ENCODE measurements around the gene PHF24. TPM values are rescaled to one million over a fixed set of nuclear protein-coding genes. Genes with fewer than 3 reads are reported as not detected.

The PHF24 gene
- total and polyA plus RNA-seq, 2 of the 4 experiments (the other 2 are of a cell fraction): 0.02 TPM; not detected in 1

DNA sequence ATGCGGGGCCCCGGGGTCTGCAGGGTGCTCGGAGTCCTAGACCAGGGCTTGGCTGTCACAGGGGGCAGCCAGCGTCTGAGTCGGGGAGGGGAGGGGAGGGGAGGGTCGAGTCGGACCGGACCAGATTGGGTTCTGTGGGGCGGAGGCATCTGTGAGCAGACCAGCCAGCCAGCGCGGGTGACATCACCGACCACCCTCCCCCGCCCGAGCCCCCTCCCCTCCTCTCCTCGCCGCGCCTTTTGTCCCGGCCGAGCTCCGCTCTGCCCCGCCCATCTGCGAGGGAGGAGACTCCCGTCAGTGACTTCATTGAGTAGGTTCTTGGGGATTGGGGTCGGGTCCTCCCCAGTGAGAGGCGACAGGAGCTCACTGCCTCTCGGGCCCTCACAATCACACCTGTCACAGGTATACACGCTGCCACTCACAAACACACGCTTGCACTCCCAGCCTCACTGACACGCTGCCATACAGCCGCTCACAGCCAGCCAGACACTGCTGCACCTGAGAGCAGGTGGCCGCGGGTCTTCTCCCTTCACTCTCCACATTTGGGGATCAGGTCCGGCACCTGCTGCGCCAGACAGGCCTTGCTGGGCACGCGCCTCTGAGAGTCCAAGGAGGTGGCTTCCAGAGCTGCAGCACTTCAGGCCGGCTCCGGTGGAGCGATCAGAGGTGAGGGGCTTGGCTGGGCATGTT is 32.0 kb downstream of the PHF24 start:
- peak overlapping the region; percentile 49; the same call in 1 of the 2 replicates for H4K91ac ChIP-seq (ENCODE audit: insufficient read depth, low read depth, low read length)
- H3K36me3 ChIP-seq (ENCODE audit: control insufficient read depth, insufficient read depth, low read length): no peaks in the 10 kb centered on the region; the same call in 1 of the 2 replicates
- dilution Hi-C loops (cut with HindIII; ENCODE audit: low sequenced_read_pairs, unreplicated experiment) (no loop called here), in situ Hi-C loops (cut with MboI; ENCODE audit: low sequenced_read_pairs) (loop anchor here (5.0 kb wide), 1 partner anchor 83 kb away; no protein-coding TSS in a partner anchor), intact Hi-C loops (cut with micrococcal nuclease) (loop anchor here (2.0 to 5.0 kb wide), 2 partner anchors 83 to 487 kb away; partner anchors contain the start of gene VCP)
- no peak overlapping the region for H3K56ac ChIP-seq (ENCODE audit: extremely low read depth, insufficient read depth, low read length)
- H3K79me1 ChIP-seq (ENCODE audit: low read depth in 1 of 2, low read length in 2 of 2): peaks cover 7 to 47% of the 10 kb centered on the region in 2 experiments; a peak in 3 of 4 replicates
- ChIA-PET CTCF (interaction anchor here (0.7 kb wide), 1 partner anchor 411 kb away, joined by 3 read pairs; no protein-coding TSS in a partner anchor), POLR2A (ENCODE audit: unreplicated experiment) (interaction anchor here (0.5 to 0.7 kb wide), 3 partner anchors 11 to 1815 kb away, joined by 3 to 5 read pairs (median 4); no protein-coding TSS in a partner anchor)
- BruUV-seq (replicated peaks): no TSS peak
- peak overlapping the region; percentile 58 for H3K27ac ChIP-seq (ENCODE audit: insufficient read depth, low read length)
- WGBS, 2 experiments (ENCODE audit: extremely low coverage in 2 of 2, insufficient read length in 1 of 2): 17% methylated on average over 6 of the region's 39 CpGs; no CpG with 5 or more reads in 1 of the 2 experiments
- peak overlapping the region; percentile 71 for H3K4ac ChIP-seq (ENCODE audit: low read depth, low read length)
- H4K5ac ChIP-seq (ENCODE audit: low read depth, low read length): no peak overlapping the region
- peak overlapping the region; percentile 48; the same call in 1 of the 2 replicates for H3K23ac ChIP-seq (ENCODE audit: low read depth, low read length)
- H3K18ac ChIP-seq (ENCODE audit: low read depth, low read length): no peak overlapping the region
- H3K9me3 ChIP-seq (ENCODE audit: control insufficient read depth, insufficient read depth, low read length): no peaks in the 10 kb centered on the region
- H2BK5ac ChIP-seq (ENCODE audit: low read depth, low read length, poor library complexity, severe bottlenecking): peak overlapping the region; percentile 47
- H2BK15ac ChIP-seq (ENCODE audit: low read depth, low read length): no peak overlapping the region
- peak overlapping the region; percentile 76 for H3K4me2 ChIP-seq (ENCODE audit: low read depth, low read length)
- H2AFZ ChIP-seq (replicated peaks; ENCODE audit: low read length, poor library complexity): peak overlapping the region; percentile 95
- H4K8ac ChIP-seq (ENCODE audit: low read depth in 2 of 2, low read length in 2 of 2): no peak overlapping the region; a peak in 1 of 4 replicates
- H2BK20ac ChIP-seq (ENCODE audit: low read depth, low read length): no peak overlapping the region
- no peaks in the 10 kb centered on the region for H3K27me3 ChIP-seq (ENCODE audit: control insufficient read depth, insufficient read depth, low read length)
- peak overlapping the region; percentile 45 for H3K9ac ChIP-seq (ENCODE audit: low read depth, low read length)
- peaks cover 36% of the 10 kb centered on the region for H3K4me1 ChIP-seq (ENCODE audit: control insufficient read depth, insufficient read depth, low read length)
- no peaks in the 10 kb centered on the region for H4K20me1 ChIP-seq (ENCODE audit: insufficient read depth, low read length)
- peak overlapping the region; percentile 49 for H2AK5ac ChIP-seq (ENCODE audit: low read depth, low read length)
- peaks cover 31% of the 10 kb centered on the region for H3K9me1 ChIP-seq (ENCODE audit: insufficient read depth, low read length)
- DNase-seq (peak; percentile 39), ATAC-seq (ENCODE audit: low read depth) (peak; percentile 10)
- 0 out of 2 replicates have a peak overlapping the region, but pooled peaks have one; percentile 19 for H3K14ac ChIP-seq (replicated peaks; ENCODE audit: low read depth, low read length)
- peak overlapping the region; percentile 89 for H2AK9ac ChIP-seq (replicated peaks; ENCODE audit: low read depth, low read length, poor library complexity)
- H2BK120ac ChIP-seq (ENCODE audit: low read depth, low read length): no peak overlapping the region
- peak; percentile 76; the same call in 1 of the 2 replicates for TF ChIP-seq MAZ (IDR thresholded peaks at IDR 0.05; ENCODE audit: borderline replicate concordance, low read depth, low read length)
- no peak for TF ChIP-seq BHLHE40 (IDR thresholded peaks at IDR 0.05; ENCODE audit: low read depth, low read length)
- no peak for TF ChIP-seq RCOR1 (IDR thresholded peaks at IDR 0.05; ENCODE audit: insufficient replicate concordance, low read length)
- H3K4me3 ChIP-seq (ENCODE audit: insufficient read depth, low read depth, low read length): peak overlapping the region; percentile 60
